GM23338 (cell line): ENCODE measurements around the gene UBE2S. TPM values are rescaled to one million over a fixed set of nuclear protein-coding genes. Genes with fewer than 3 reads are reported as not detected.

Experiments used
- ATAC-seq: fragments of 200-7000 bp; cut with Tn5 transposase; 3 replicates; pipeline ENCODE4 v1.9.1; 2020
- DNase-seq: peaks from one replicate; pipeline ENCODE4 v3.0.0-alpha.2; 2015; ENCODE audit warnings: low spot score
- H2AFZ ChIP-seq: fragments of 200-600 bp; sonication (generic); 2 replicates; pipeline ENCODE4 v1.8.0; 2016; ENCODE audit warnings: antibody characterized with exemption, mild to moderate bottlenecking, moderate library complexity
- H3F3A ChIP-seq: fragments of 200-600 bp; sonication (generic); replicated peaks from 2 replicates; pipeline ENCODE4 v1.8.0; 2017; ENCODE audit warnings: antibody characterized with exemption, mixed run types, low read depth
- H3K27ac ChIP-seq: fragments of 200-600 bp; sonication (generic); 2 replicates; pipeline ENCODE4 v1.6.1; 2016; ENCODE audit warnings: low read depth
- H3K27me3 ChIP-seq: fragments of 200-600 bp; sonication (generic); 2 replicates; pipeline ENCODE4 v1.8.0; 2016; ENCODE audit warnings: mild to moderate bottlenecking, mixed run types, moderate library complexity; ENCODE audit not compliant: insufficient read depth
- H3K36me3 ChIP-seq: fragments of 200-600 bp; sonication (generic); 2 replicates; pipeline ENCODE4 v1.8.0; 2016; ENCODE audit warnings: mild to moderate bottlenecking; ENCODE audit not compliant: insufficient read depth
- H3K4me1 ChIP-seq: fragments of 200-600 bp; sonication (generic); 2 replicates; pipeline ENCODE4 v1.8.0; 2016; ENCODE audit warnings: mild to moderate bottlenecking, moderate library complexity; ENCODE audit not compliant: insufficient read depth
- H3K4me2 ChIP-seq: fragments of 200-600 bp; sonication (generic); 2 replicates; pipeline ENCODE4 v1.7.1; 2017; ENCODE audit warnings: mixed run types
- H3K4me3 ChIP-seq: fragments of 200-600 bp; sonication (generic); 2 replicates; pipeline ENCODE4 v1.6.1; 2016; ENCODE audit warnings: mixed run types
- H3K79me2 ChIP-seq: fragments of 200-600 bp; sonication (generic); replicated peaks from 2 replicates; pipeline ENCODE4 v1.8.0; 2017; ENCODE audit warnings: mild to moderate bottlenecking; ENCODE audit not compliant: insufficient read depth
- H3K9me2 ChIP-seq: fragments of 200-600 bp; sonication (generic); 2 replicates; pipeline ENCODE4 v1.8.0; 2017; ENCODE audit not compliant: insufficient read depth
- H4K20me1 ChIP-seq: fragments of 200-600 bp; sonication (generic); replicated peaks from 2 replicates; pipeline ENCODE4 v1.8.0; 2017; ENCODE audit warnings: mild to moderate bottlenecking; ENCODE audit not compliant: insufficient read depth
- H3K27ac Mint-ChIP-seq: 2 replicates; pipeline ENCODE4 v1.8.0; 2020; ENCODE audit warnings: inconsistent platforms, mild to moderate bottlenecking, moderate library complexity, mixed read lengths
- H3K27me3 Mint-ChIP-seq: 3 replicates; pipeline ENCODE4 v1.8.0; 2022; ENCODE audit warnings: low read depth, mild to moderate bottlenecking, moderate library complexity, mixed read lengths, inconsistent platforms; ENCODE audit not compliant: insufficient read depth, poor library complexity
- H3K36me3 Mint-ChIP-seq: 3 replicates; pipeline ENCODE4 v1.8.0; 2021; ENCODE audit warnings: low read depth, mild to moderate bottlenecking, inconsistent platforms, moderate library complexity, mixed read lengths
- H3K4me1 Mint-ChIP-seq: 3 replicates; pipeline ENCODE4 v1.8.0; 2020; ENCODE audit warnings: mild to moderate bottlenecking, inconsistent platforms, mixed read lengths
- H3K4me3 Mint-ChIP-seq: 3 replicates; pipeline ENCODE4 v1.8.0; 2021; ENCODE audit warnings: moderate library complexity, mild to moderate bottlenecking, inconsistent platforms, mixed read lengths
- H3K9me3 Mint-ChIP-seq: 3 replicates; pipeline ENCODE4 v1.8.0; 2020; ENCODE audit warnings: moderate library complexity, mild to moderate bottlenecking, inconsistent platforms, mixed read lengths
- CREB1 ChIP-seq: fragments of 250-450 bp; sonication (Bioruptor Pico); IDR thresholded peaks from 2 replicates; pipeline ENCODE4 v1.5.0; 2020; ENCODE audit warnings: low read depth, mild to moderate bottlenecking, moderate library complexity
- EZH2 ChIP-seq: fragments of 200-600 bp; sonication (generic); IDR thresholded peaks from one replicate; pipeline ENCODE4 v1.8.0; 2017; ENCODE audit warnings: antibody characterized with exemption, mild to moderate bottlenecking, low read depth; ENCODE audit not compliant: unreplicated experiment
- EZH2phosphoT487 ChIP-seq: fragments of 200-600 bp; sonication (generic); IDR thresholded peaks from one replicate; pipeline ENCODE4 v1.8.1; 2018; ENCODE audit warnings: antibody characterized with exemption; ENCODE audit not compliant: unreplicated experiment
- JUNB ChIP-seq: IDR thresholded peaks from one replicate; pipeline ENCODE4 v1.6.1; 2016; ENCODE audit warnings: antibody characterized with exemption; ENCODE audit not compliant: unreplicated experiment
- STAT1 ChIP-seq: IDR thresholded peaks from one replicate; pipeline ENCODE4 v1.6.1; 2016; ENCODE audit warnings: antibody characterized with exemption; ENCODE audit not compliant: unreplicated experiment
- ZNF114 ChIP-seq: fragments of 250-450 bp; sonication (Bioruptor Pico); IDR thresholded peaks from 2 replicates; pipeline ENCODE4 v1.5.0; 2020; ENCODE audit warnings: mild to moderate bottlenecking, moderate library complexity
- polyA plus RNA-seq: library from polyadenylated mRNA; unstranded; fragments of >200 nt; fragmentation: Nextera tagmentation; extraction: Ambion mirVana; gene quantifications from 2 replicates; pipeline ENCODE4 v1.2.1, GENCODE V29; 2016
- total RNA-seq: library from RNA; depleted of rRNA; stranded (reverse); fragments of >200 nt; shearing (Covaris generic); gene quantifications from 2 replicates; pipeline ENCODE4 v1.2.3, GENCODE V29; 2014
- TF ChIP-seq, protein P1 (sequence below): fragments of 250-450 bp; sonication (Bioruptor Pico); IDR thresholded peaks from 2 replicates; pipeline ENCODE4 v1.5.0; 2020; ENCODE audit warnings: mild to moderate bottlenecking, moderate library complexity
- TF ChIP-seq, protein P2 (sequence below), 2 experiments: fragments of 200-600 bp in 1 of 2; sonication (generic) in 1 of 2; conservative IDR thresholded peaks; 2 replicates each; pipeline versions ENCODE4 v1.5.1 to v1.6.1; 2016 to 2017; ENCODE audit warnings: antibody characterized with exemption in 2 of 2, low read depth in 2 of 2, mild to moderate bottlenecking in 2 of 2, moderate library complexity in 1 of 2
- TF ChIP-seq, protein P3 (sequence below): IDR thresholded peaks from one replicate; pipeline ENCODE4 v1.6.1; 2018; ENCODE audit warnings: antibody characterized with exemption; ENCODE audit not compliant: unreplicated experiment
- TF ChIP-seq, protein P4 (sequence below): IDR thresholded peaks from 2 replicates; pipeline ENCODE4 v1.6.1; 2016; ENCODE audit warnings: antibody characterized with exemption

Gene UBE2S
- total and polyA plus RNA-seq, 2 experiments from 2014 or later: 363 to 533 TPM

DNA sequence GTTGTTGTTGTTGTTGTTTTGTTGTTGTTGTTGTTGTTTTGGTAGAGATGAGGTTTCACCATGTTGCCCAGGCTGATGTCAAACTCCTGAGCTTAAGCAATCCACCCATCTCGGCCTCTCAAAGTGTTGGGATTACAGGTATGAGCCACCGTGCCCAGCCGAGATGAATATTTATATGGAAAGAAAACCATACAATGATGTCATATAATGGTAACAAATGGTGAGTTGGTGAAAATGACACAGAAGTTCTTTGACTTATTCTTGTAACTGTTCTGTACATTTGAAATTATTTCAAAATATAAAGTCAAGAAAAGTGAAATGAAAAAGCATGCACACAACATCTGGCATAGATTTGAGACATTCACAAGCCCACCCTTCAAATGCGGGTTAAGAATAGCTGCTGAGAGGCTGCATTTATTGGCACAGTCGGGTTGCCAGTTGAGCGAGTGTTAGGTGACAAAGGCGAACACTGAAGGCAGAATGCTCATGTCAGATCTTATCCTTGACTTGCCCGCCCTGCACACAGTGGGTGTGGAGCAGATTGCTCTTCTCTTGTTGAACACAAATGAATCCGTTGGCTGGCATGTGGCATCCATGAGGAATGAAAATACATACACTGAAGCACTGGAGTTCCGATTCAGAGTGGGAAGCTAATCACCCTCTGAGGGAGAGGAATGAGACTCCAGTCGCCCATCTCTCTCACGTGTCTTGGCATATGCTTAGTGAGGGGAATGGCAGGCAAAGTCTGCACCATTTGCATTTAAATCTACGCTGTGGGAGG lies 15.8 kb upstream of the UBE2S start:
- Histone ChIP-seq H3K27ac (no peak overlapping the region), H3K27me3 (peaks cover 5% of the 10 kb centered on the region; the same call in 1 of the 2 replicates), H4K20me1 (no peaks in the 10 kb centered on the region), H3K4me3 (no peak overlapping the region), H3K79me2 (no peaks in the 10 kb centered on the region), H3K9me2 (no peaks in the 10 kb centered on the region), H3F3A (no peaks in the 10 kb centered on the region), H3K36me3 (no peaks in the 10 kb centered on the region), H2AFZ (no peak overlapping the region), H3K4me2 (no peak overlapping the region), H3K4me1 (0 out of 2 replicates have a peak, but pooled peaks cover under 1% of the 10 kb centered on the region)
- ATAC-seq (no peak), DNase-seq (no peak)
- H3K4me3 Mint-ChIP-seq: no peak overlapping the region
- H3K27ac Mint-ChIP-seq: no peak overlapping the region
- peaks cover under 1% of the 10 kb centered on the region; the same call in 1 of the 3 replicates for H3K4me1 Mint-ChIP-seq
- peaks cover 14% of the 10 kb centered on the region for H3K27me3 Mint-ChIP-seq
- H3K9me3 Mint-ChIP-seq: peaks cover 12% of the 10 kb centered on the region
- no peaks in the 10 kb centered on the region for H3K36me3 Mint-ChIP-seq
- TF ChIP-seq CREB1 (CRISPR knock-in tag) (no peak), JUNB (no peak), ZNF114 (CRISPR knock-in tag) (no peak), EZH2 (no peak), EZH2phosphoT487 (no peak), STAT1 (no peak)
- TF ChIP-seq, protein P1, sequence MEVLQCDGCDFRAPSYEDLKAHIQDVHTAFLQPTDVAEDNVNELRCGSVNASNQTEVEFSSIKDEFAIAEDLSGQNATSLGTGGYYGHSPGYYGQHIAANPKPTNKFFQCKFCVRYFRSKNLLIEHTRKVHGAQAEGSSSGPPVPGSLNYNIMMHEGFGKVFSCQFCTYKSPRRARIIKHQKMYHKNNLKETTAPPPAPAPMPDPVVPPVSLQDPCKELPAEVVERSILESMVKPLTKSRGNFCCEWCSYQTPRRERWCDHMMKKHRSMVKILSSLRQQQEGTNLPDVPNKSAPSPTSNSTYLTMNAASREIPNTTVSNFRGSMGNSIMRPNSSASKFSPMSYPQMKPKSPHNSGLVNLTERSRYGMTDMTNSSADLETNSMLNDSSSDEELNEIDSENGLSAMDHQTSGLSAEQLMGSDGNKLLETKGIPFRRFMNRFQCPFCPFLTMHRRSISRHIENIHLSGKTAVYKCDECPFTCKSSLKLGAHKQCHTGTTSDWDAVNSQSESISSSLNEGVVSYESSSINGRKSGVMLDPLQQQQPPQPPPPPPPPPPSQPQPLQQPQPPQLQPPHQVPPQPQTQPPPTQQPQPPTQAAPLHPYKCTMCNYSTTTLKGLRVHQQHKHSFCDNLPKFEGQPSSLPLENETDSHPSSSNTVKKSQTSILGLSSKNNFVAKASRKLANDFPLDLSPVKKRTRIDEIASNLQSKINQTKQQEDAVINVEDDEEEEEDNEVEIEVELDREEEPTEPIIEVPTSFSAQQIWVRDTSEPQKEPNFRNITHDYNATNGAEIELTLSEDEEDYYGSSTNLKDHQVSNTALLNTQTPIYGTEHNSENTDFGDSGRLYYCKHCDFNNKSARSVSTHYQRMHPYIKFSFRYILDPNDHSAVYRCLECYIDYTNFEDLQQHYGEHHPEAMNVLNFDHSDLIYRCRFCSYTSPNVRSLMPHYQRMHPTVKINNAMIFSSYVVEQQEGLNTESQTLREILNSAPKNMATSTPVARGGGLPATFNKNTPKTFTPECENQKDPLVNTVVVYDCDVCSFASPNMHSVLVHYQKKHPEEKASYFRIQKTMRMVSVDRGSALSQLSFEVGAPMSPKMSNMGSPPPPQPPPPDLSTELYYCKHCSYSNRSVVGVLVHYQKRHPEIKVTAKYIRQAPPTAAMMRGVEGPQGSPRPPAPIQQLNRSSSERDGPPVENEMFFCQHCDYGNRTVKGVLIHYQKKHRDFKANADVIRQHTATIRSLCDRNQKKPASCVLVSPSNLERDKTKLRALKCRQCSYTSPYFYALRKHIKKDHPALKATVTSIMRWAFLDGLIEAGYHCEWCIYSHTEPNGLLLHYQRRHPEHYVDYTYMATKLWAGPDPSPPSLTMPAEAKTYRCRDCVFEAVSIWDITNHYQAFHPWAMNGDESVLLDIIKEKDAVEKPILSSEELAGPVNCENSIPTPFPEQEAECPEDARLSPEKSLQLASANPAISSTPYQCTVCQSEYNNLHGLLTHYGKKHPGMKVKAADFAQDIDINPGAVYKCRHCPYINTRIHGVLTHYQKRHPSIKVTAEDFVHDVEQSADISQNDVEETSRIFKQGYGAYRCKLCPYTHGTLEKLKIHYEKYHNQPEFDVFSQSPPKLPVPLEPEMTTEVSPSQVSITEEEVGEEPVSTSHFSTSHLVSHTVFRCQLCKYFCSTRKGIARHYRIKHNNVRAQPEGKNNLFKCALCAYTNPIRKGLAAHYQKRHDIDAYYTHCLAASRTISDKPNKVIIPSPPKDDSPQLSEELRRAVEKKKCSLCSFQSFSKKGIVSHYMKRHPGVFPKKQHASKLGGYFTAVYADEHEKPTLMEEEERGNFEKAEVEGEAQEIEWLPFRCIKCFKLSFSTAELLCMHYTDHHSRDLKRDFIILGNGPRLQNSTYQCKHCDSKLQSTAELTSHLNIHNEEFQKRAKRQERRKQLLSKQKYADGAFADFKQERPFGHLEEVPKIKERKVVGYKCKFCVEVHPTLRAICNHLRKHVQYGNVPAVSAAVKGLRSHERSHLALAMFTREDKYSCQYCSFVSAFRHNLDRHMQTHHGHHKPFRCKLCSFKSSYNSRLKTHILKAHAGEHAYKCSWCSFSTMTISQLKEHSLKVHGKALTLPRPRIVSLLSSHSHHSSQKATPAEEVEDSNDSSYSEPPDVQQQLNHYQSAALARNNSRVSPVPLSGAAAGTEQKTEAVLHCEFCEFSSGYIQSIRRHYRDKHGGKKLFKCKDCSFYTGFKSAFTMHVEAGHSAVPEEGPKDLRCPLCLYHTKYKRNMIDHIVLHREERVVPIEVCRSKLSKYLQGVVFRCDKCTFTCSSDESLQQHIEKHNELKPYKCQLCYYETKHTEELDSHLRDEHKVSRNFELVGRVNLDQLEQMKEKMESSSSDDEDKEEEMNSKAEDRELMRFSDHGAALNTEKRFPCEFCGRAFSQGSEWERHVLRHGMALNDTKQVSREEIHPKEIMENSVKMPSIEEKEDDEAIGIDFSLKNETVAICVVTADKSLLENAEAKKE (CRISPR knock-in tag): no peak
- TF ChIP-seq, protein P2, sequence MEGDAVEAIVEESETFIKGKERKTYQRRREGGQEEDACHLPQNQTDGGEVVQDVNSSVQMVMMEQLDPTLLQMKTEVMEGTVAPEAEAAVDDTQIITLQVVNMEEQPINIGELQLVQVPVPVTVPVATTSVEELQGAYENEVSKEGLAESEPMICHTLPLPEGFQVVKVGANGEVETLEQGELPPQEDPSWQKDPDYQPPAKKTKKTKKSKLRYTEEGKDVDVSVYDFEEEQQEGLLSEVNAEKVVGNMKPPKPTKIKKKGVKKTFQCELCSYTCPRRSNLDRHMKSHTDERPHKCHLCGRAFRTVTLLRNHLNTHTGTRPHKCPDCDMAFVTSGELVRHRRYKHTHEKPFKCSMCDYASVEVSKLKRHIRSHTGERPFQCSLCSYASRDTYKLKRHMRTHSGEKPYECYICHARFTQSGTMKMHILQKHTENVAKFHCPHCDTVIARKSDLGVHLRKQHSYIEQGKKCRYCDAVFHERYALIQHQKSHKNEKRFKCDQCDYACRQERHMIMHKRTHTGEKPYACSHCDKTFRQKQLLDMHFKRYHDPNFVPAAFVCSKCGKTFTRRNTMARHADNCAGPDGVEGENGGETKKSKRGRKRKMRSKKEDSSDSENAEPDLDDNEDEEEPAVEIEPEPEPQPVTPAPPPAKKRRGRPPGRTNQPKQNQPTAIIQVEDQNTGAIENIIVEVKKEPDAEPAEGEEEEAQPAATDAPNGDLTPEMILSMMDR (conservative IDR thresholded peaks at IDR 0.05; ENCODE audit: low read depth in 2 of 2): no peak
- TF ChIP-seq, protein P3, sequence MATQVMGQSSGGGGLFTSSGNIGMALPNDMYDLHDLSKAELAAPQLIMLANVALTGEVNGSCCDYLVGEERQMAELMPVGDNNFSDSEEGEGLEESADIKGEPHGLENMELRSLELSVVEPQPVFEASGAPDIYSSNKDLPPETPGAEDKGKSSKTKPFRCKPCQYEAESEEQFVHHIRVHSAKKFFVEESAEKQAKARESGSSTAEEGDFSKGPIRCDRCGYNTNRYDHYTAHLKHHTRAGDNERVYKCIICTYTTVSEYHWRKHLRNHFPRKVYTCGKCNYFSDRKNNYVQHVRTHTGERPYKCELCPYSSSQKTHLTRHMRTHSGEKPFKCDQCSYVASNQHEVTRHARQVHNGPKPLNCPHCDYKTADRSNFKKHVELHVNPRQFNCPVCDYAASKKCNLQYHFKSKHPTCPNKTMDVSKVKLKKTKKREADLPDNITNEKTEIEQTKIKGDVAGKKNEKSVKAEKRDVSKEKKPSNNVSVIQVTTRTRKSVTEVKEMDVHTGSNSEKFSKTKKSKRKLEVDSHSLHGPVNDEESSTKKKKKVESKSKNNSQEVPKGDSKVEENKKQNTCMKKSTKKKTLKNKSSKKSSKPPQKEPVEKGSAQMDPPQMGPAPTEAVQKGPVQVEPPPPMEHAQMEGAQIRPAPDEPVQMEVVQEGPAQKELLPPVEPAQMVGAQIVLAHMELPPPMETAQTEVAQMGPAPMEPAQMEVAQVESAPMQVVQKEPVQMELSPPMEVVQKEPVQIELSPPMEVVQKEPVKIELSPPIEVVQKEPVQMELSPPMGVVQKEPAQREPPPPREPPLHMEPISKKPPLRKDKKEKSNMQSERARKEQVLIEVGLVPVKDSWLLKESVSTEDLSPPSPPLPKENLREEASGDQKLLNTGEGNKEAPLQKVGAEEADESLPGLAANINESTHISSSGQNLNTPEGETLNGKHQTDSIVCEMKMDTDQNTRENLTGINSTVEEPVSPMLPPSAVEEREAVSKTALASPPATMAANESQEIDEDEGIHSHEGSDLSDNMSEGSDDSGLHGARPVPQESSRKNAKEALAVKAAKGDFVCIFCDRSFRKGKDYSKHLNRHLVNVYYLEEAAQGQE: no peak
- TF ChIP-seq, protein P4, sequence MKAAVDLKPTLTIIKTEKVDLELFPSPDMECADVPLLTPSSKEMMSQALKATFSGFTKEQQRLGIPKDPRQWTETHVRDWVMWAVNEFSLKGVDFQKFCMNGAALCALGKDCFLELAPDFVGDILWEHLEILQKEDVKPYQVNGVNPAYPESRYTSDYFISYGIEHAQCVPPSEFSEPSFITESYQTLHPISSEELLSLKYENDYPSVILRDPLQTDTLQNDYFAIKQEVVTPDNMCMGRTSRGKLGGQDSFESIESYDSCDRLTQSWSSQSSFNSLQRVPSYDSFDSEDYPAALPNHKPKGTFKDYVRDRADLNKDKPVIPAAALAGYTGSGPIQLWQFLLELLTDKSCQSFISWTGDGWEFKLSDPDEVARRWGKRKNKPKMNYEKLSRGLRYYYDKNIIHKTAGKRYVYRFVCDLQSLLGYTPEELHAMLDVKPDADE: no peak
